HEK293 (cell line): ENCODE data around the gene ATP5F1D.
A peak's percentile ranks its signal among the peaks of the same experiment; 100 is the strongest.

Experiments used
- BCL6B ChIP-seq: fragments of 450-650 bp; formaldehyde crosslinking; IDR thresholded peaks from 2 replicates; pipeline ENCODE4 v1.5.1; 2017; ENCODE audit warnings: missing biosample characterization, missing genetic modification characterization
- HOXC10 ChIP-seq: sonication (generic); formaldehyde crosslinking; IDR thresholded peaks from 2 replicates; pipeline ENCODE4 v1.8.1; 2023; ENCODE audit warnings: mild to moderate bottlenecking, missing genetic modification reagents
- IKZF3 ChIP-seq: fragments of 450-650 bp; IDR thresholded peaks from 2 replicates; pipeline ENCODE4 v1.5.0; 2018; ENCODE audit warnings: missing biosample characterization, mild to moderate bottlenecking, missing genetic modification characterization, moderate library complexity
- KLF1 ChIP-seq: fragments of 450-650 bp; formaldehyde crosslinking; IDR thresholded peaks from 2 replicates; pipeline ENCODE4 v1.5.1; 2016; ENCODE audit warnings: missing biosample characterization, missing genetic modification characterization
- KLF17 ChIP-seq: fragments of 450-650 bp; formaldehyde crosslinking; IDR thresholded peaks from 2 replicates; pipeline ENCODE4 v1.5.1; 2016; ENCODE audit warnings: missing biosample characterization, missing genetic modification characterization
- PRDM1 ChIP-seq: fragments of 450-650 bp; formaldehyde crosslinking; IDR thresholded peaks from 2 replicates; pipeline ENCODE4; 2016; ENCODE audit warnings: missing biosample characterization, missing genetic modification characterization
- PRDM10 ChIP-seq: fragments of 450-650 bp; formaldehyde crosslinking; IDR thresholded peaks from 2 replicates; pipeline ENCODE4 v1.5.1; 2016; ENCODE audit warnings: missing biosample characterization, missing genetic modification characterization
- PRDM2 ChIP-seq: fragments of 450-650 bp; formaldehyde crosslinking; IDR thresholded peaks from 2 replicates; pipeline ENCODE4 v1.5.1; 2016; ENCODE audit warnings: missing biosample characterization, missing genetic modification characterization, borderline replicate concordance
- SCRT2 ChIP-seq: fragments of 450-650 bp; formaldehyde crosslinking; IDR thresholded peaks from 2 replicates; pipeline ENCODE4 v1.5.1; 2016; ENCODE audit warnings: missing biosample characterization, missing genetic modification characterization
- SP2 ChIP-seq: fragments of 450-650 bp; formaldehyde crosslinking; IDR thresholded peaks from 2 replicates; pipeline ENCODE4 v1.5.1; 2016; ENCODE audit warnings: missing biosample characterization, missing genetic modification characterization
- SP3 ChIP-seq: fragments of 450-650 bp; formaldehyde crosslinking; IDR thresholded peaks from 2 replicates; pipeline ENCODE4 v1.5.1; 2016; ENCODE audit warnings: missing biosample characterization, missing genetic modification characterization
- ZBTB8A ChIP-seq: fragments of 450-650 bp; formaldehyde crosslinking; IDR thresholded peaks from 2 replicates; pipeline ENCODE4 v1.5.1; 2016; ENCODE audit warnings: missing biosample characterization, missing genetic modification characterization
- ZNF114 ChIP-seq: fragments of 450-650 bp; formaldehyde crosslinking; IDR thresholded peaks from 2 replicates; pipeline ENCODE4 v1.5.0; 2017; ENCODE audit warnings: missing biosample characterization, missing genetic modification characterization
- ZNF174 ChIP-seq: fragments of 450-650 bp; formaldehyde crosslinking; IDR thresholded peaks from 2 replicates; pipeline ENCODE4 v1.5.0; 2017; ENCODE audit warnings: missing biosample characterization, mild to moderate bottlenecking, missing genetic modification characterization
- ZNF175 ChIP-seq: fragments of 450-650 bp; formaldehyde crosslinking; IDR thresholded peaks from 2 replicates; pipeline ENCODE4 v1.5.1; 2016; ENCODE audit warnings: missing biosample characterization, missing genetic modification characterization
- ZNF221 ChIP-seq: fragments of 450-650 bp; formaldehyde crosslinking; IDR thresholded peaks from 2 replicates; pipeline ENCODE4 v1.5.1; 2017; ENCODE audit warnings: missing biosample characterization, missing genetic modification characterization, borderline replicate concordance
- ZNF23 ChIP-seq: fragments of 450-650 bp; formaldehyde crosslinking; IDR thresholded peaks from 2 replicates; pipeline ENCODE4 v1.5.1; 2016; ENCODE audit warnings: missing biosample characterization, missing genetic modification characterization, borderline replicate concordance
- ZNF324 ChIP-seq: fragments of 450-650 bp; formaldehyde crosslinking; IDR thresholded peaks from 2 replicates; pipeline ENCODE4 v1.5.1; 2016; ENCODE audit warnings: missing biosample characterization, missing genetic modification characterization
- ZNF394 ChIP-seq: fragments of 450-650 bp; formaldehyde crosslinking; IDR thresholded peaks from 2 replicates; pipeline ENCODE4 v1.5.1; 2016; ENCODE audit warnings: missing biosample characterization, missing genetic modification characterization, mild to moderate bottlenecking, moderate library complexity, borderline replicate concordance
- ZNF398 ChIP-seq: fragments of 450-650 bp; formaldehyde crosslinking; IDR thresholded peaks from 2 replicates; pipeline ENCODE4 v1.5.1; 2017; ENCODE audit warnings: missing biosample characterization, missing genetic modification characterization
- ZNF561 ChIP-seq: fragments of 450-650 bp; IDR thresholded peaks from 2 replicates; pipeline ENCODE4 v1.5.1; 2018; ENCODE audit warnings: missing biosample characterization, missing genetic modification characterization, borderline replicate concordance
- ZNF571 ChIP-seq: fragments of 450-650 bp; formaldehyde crosslinking; IDR thresholded peaks from 2 replicates; pipeline ENCODE4 v1.5.0; 2017; ENCODE audit warnings: missing biosample characterization, missing genetic modification characterization
- ZNF776 ChIP-seq: fragments of 450-650 bp; formaldehyde crosslinking; IDR thresholded peaks from 2 replicates; pipeline ENCODE4 v1.5.0; 2017; ENCODE audit warnings: missing biosample characterization, missing genetic modification characterization, borderline replicate concordance
- ZNF785 ChIP-seq: fragments of 450-650 bp; formaldehyde crosslinking; IDR thresholded peaks from 2 replicates; pipeline ENCODE4 v1.5.1; 2016; ENCODE audit warnings: missing biosample characterization, missing genetic modification characterization
- ZSCAN5A ChIP-seq: fragments of 450-650 bp; formaldehyde crosslinking; IDR thresholded peaks from 2 replicates; pipeline ENCODE4 v1.5.1; 2016; ENCODE audit warnings: missing biosample characterization, missing genetic modification characterization

The ATP5F1D gene

GRCh38 chr19:1266916-1267476 is 25.4 kb downstream of the ATP5F1D start (continued):
- no peak for TF ChIP-seq PRDM2
- TF ChIP-seq SP2, result no peak
- peak; percentile 14; the same call in 1 of the 2 replicates for TF ChIP-seq KLF17 (tag by site-specific recombination)
- peak; percentile 47; the same call in 1 of the 2 replicates for TF ChIP-seq ZNF324 (tag by site-specific recombination)
- no peak for TF ChIP-seq BCL6B (tag by site-specific recombination)
- no peak for TF ChIP-seq ZNF221 (tag by site-specific recombination)
- no peak for TF ChIP-seq PRDM1
- TF ChIP-seq ZNF174, result no peak
- no peak for TF ChIP-seq ZNF776 (tag by site-specific recombination)
- TF ChIP-seq ZNF571 (tag by site-specific recombination), result no peak
- TF ChIP-seq KLF1 (tag by site-specific recombination), result no peak
- TF ChIP-seq ZNF785 (tag by site-specific recombination), result 0 out of 2 replicates have a peak, but pooled peaks have one; percentile 48
- TF ChIP-seq ZNF114, result no peak
- peak; percentile 72; the same call in 1 of the 2 replicates for TF ChIP-seq SCRT2 (tag by site-specific recombination)
- TF ChIP-seq ZNF175 (tag by site-specific recombination), result no peak
- no peak for TF ChIP-seq ZBTB8A (tag by site-specific recombination)
- TF ChIP-seq ZNF561 (tag by site-specific recombination), result peak; percentile 54; the same call in 1 of the 2 replicates
- TF ChIP-seq IKZF3, result peak; percentile 57; the same call in 1 of the 2 replicates
- TF ChIP-seq ZNF398, result no peak
- no peak for TF ChIP-seq PRDM10
- TF ChIP-seq SP3 (tag by site-specific recombination), result no peak
- TF ChIP-seq HOXC10, result no peak
- no peak for TF ChIP-seq ZNF23 (tag by site-specific recombination)
- TF ChIP-seq ZSCAN5A, result no peak
- no peak for TF ChIP-seq ZNF394 (tag by site-specific recombination)
